Activated T-cell treated with anti-CD3 and anti-CD28 coated beads, Interleukin-2, amount 50 U/mL, for 24 hours (primary cell): ENCODE results near the gene DACT1.

Experiments
- DNase-seq: peaks from one replicate; pipeline ENCODE4 v3.0.0-alpha.2; 2020
- H3K27ac Mint-ChIP-seq: 2 replicates; pipeline ENCODE4 v1.8.0; 2020; ENCODE audit warnings: mild to moderate bottlenecking, mixed read lengths
- H3K27me3 Mint-ChIP-seq: 2 replicates; pipeline ENCODE4 v1.8.0; 2020; ENCODE audit warnings: mixed read lengths
- H3K36me3 Mint-ChIP-seq: 2 replicates; pipeline ENCODE4 v1.8.0; 2020; ENCODE audit warnings: low read depth, mixed read lengths
- H3K4me1 Mint-ChIP-seq: 2 replicates; pipeline ENCODE4 v1.8.0; 2020; ENCODE audit warnings: low read depth, mixed read lengths
- H3K4me3 Mint-ChIP-seq: 2 replicates; pipeline ENCODE4 v1.8.0; 2020; ENCODE audit warnings: mild to moderate bottlenecking, moderate library complexity, mixed read lengths
- H3K9me3 Mint-ChIP-seq: 2 replicates; pipeline ENCODE4 v1.8.0; 2020; ENCODE audit warnings: mixed read lengths

DACT1 gene

GRCh38 chr14:58643366-58643765 is 5.6 kb downstream of the DACT1 start:
- peaks cover 24% of the 10 kb centered on the region for H3K27me3 Mint-ChIP-seq
- H3K4me3 Mint-ChIP-seq, result no peak overlapping the region
- H3K36me3 Mint-ChIP-seq, result peaks cover 16% of the 10 kb centered on the region
- H3K9me3 Mint-ChIP-seq, result no peaks in the 10 kb centered on the region
- no peak for DNase-seq
- H3K27ac Mint-ChIP-seq, result no peak overlapping the region
- H3K4me1 Mint-ChIP-seq, result peaks cover 27% of the 10 kb centered on the region

- Mint-ChIP-seq H3K4me1 (peaks cover 7% of the 10 kb centered on the region), H3K36me3 (peaks cover 16% of the 10 kb centered on the region), H3K27me3 (peaks cover 2% of the 10 kb centered on the region), H3K9me3 (no peaks in the 10 kb centered on the region), H3K27ac (no peak overlapping the region), H3K4me3 (no peak overlapping the region)
- DNase-seq, result no peak
These were observed 7.9 kb downstream of the DACT1 start for GRCh38 chr14:58645641-58646040.

DNA sequence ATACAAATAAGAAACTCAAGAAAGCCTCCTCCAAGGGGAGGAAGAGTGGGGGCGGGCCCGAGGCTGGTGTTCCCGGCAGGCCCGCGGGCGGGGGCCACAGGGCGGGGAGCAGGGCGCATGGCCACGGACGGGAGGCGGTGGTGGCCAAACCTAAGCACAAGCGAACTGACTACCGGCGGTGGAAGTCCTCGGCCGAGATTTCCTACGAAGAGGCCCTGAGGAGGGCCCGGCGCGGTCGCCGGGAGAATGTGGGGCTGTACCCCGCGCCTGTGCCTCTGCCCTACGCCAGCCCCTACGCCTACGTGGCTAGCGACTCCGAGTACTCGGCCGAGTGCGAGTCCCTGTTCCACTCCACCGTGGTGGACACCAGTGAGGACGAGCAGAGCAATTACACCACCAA is 8.7 kb downstream of the DACT1 start:
- Mint-ChIP-seq H3K27me3 (no peaks in the 10 kb centered on the region), H3K4me1 (peaks cover 2% of the 10 kb centered on the region), H3K27ac (no peak overlapping the region), H3K9me3 (no peaks in the 10 kb centered on the region), H3K4me3 (no peak overlapping the region), H3K36me3 (peaks cover 16% of the 10 kb centered on the region)
- DNase-seq, result no peak

DNA sequence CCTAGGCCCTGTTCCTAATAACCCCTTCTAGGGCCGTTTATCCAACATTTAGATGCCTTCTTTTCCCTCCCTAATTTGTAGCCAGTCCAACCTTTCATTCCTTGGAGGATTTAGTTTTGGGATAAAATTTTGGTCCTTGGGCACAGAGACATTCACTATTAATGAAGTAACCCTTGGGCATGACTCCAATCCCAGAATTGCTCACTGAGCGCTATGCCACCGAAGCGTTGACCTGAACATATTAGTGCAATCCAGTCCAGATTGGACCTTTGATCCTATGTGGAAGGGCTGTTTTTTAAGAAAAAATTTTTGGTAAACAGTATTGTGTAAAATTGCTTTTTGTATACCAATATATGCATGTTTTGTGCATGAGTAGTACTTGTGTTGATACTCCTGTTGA is 10.0 kb downstream of the DACT1 start:
- no peaks in the 10 kb centered on the region for H3K9me3 Mint-ChIP-seq
- H3K4me1 Mint-ChIP-seq, result peaks cover 2% of the 10 kb centered on the region
- no peak overlapping the region for H3K27ac Mint-ChIP-seq
- no peaks in the 10 kb centered on the region for H3K27me3 Mint-ChIP-seq
- no peak for DNase-seq
- H3K36me3 Mint-ChIP-seq, result peaks cover 16% of the 10 kb centered on the region
- no peak overlapping the region for H3K4me3 Mint-ChIP-seq

- H3K9me3 Mint-ChIP-seq, result no peaks in the 10 kb centered on the region
- no peak for DNase-seq
- no peak overlapping the region for H3K4me3 Mint-ChIP-seq
- no peaks in the 10 kb centered on the region for H3K27me3 Mint-ChIP-seq
- H3K4me1 Mint-ChIP-seq, result peaks cover 2% of the 10 kb centered on the region
- H3K27ac Mint-ChIP-seq, result no peak overlapping the region
- peaks cover 9% of the 10 kb centered on the region for H3K36me3 Mint-ChIP-seq
These were observed 13.1 kb downstream of the DACT1 start for GRCh38 chr14:58650857-58651256.

DNA sequence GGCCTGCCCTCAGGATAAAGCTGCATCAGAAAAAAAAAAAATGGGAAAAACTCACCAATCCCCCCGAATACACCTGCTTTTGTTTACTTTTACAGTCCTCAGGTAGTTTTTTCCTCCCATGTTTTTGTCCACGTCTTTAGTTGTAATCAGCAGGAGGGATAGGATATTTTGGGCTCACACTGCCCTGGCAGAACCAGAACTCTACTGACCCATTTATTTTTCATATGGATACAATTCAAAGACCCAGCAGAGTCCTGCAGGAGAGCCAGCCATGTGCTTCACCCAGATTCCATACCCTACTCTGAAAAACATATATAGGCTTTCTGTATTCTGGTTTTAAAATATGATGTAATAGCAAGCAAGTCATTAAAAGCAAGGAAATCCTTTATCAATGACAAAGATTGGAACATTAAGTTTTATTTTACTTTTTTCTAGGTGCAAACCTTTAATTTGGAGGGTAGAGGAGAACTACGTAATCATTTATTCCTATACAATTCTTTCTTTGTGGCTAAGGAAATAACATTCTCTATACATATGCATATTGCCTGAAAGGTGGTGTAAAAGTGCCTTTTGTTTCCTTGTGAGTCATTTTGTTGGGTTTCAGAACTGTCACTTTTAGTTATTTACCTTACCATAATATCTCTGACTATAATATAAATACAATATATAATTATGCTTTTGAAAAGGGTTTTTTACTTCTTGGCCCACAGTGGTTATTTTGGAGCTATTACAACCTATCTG is 19.1 kb downstream of the DACT1 start:
- Mint-ChIP-seq H3K36me3 (no peaks in the 10 kb centered on the region), H3K9me3 (no peaks in the 10 kb centered on the region), H3K27me3 (no peaks in the 10 kb centered on the region), H3K27ac (no peak overlapping the region), H3K4me1 (peaks cover 4% of the 10 kb centered on the region), H3K4me3 (no peak overlapping the region)
- no peak for DNase-seq

DNA sequence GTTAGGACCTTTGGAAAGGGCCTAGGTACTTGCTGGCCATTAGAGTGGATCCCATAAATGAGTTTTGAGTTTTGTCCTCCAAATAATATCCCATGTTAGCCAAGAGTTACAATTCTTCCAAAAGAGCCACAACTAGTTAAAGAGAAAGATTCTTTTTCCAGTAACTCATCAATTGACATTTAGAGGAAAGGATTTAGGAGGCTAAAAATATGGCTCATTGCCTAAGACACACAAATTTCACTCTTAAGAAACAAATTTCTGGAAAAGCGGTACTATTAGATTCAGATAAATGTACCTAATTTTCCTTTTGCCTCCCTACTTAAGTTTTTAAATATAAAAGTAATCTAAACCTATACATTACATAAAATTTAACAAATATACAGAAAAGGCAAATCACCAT is 21.3 kb downstream of the DACT1 start:
- Mint-ChIP-seq H3K27ac (no peak overlapping the region), H3K4me1 (peaks cover 19% of the 10 kb centered on the region), H3K4me3 (no peak overlapping the region), H3K27me3 (no peaks in the 10 kb centered on the region), H3K36me3 (no peaks in the 10 kb centered on the region), H3K9me3 (no peaks in the 10 kb centered on the region)
- DNase-seq, result no peak

GRCh38 chr14:58659846-58660245 is 22.1 kb downstream of the DACT1 start:
- Mint-ChIP-seq H3K27me3 (no peaks in the 10 kb centered on the region), H3K4me1 (peaks cover 19% of the 10 kb centered on the region), H3K9me3 (no peaks in the 10 kb centered on the region), H3K4me3 (no peak overlapping the region), H3K36me3 (no peaks in the 10 kb centered on the region), H3K27ac (no peak overlapping the region)
- DNase-seq, result no peak

- H3K27me3 Mint-ChIP-seq, result no peaks in the 10 kb centered on the region
- DNase-seq, result no peak
- H3K36me3 Mint-ChIP-seq, result no peaks in the 10 kb centered on the region
- no peak overlapping the region for H3K27ac Mint-ChIP-seq
- H3K9me3 Mint-ChIP-seq, result no peaks in the 10 kb centered on the region
- H3K4me1 Mint-ChIP-seq, result peaks cover 19% of the 10 kb centered on the region
- H3K4me3 Mint-ChIP-seq, result no peak overlapping the region
These were observed 22.6 kb downstream of the DACT1 start for GRCh38 chr14:58660407-58660806.

GRCh38 chr14:58662018-58662417 is 24.3 kb downstream of the DACT1 start:
- DNase-seq, result no peak
- Mint-ChIP-seq H3K4me3 (no peak overlapping the region), H3K36me3 (no peaks in the 10 kb centered on the region), H3K27me3 (no peaks in the 10 kb centered on the region), H3K27ac (peak overlapping the region; percentile 58), H3K9me3 (no peaks in the 10 kb centered on the region), H3K4me1 (peaks cover 26% of the 10 kb centered on the region)

DNA sequence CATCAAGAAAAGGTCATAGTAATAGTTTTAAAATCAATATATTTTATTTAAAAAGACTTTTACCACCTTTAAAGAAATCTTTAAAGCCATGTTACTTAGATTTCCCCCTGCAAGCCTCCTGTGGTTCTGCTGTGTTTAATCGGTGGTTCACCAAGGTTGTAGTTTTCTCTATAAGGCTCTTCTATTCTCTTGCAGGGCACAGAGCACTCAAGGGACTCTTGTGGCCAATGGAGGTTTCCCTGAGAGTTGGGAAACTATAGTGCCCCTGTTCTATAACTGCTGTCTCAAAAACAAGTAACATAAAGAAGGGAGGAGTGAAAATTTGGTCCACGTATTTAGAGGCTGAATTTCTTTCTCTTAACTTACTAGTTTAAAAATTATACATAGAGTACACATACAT is 25.0 kb downstream of the DACT1 start:
- H3K4me3 Mint-ChIP-seq, result no peak overlapping the region
- no peaks in the 10 kb centered on the region for H3K27me3 Mint-ChIP-seq
- no peak for DNase-seq
- H3K27ac Mint-ChIP-seq, result no peak overlapping the region
- H3K36me3 Mint-ChIP-seq, result no peaks in the 10 kb centered on the region
- no peaks in the 10 kb centered on the region for H3K9me3 Mint-ChIP-seq
- peaks cover 26% of the 10 kb centered on the region for H3K4me1 Mint-ChIP-seq

DNA sequence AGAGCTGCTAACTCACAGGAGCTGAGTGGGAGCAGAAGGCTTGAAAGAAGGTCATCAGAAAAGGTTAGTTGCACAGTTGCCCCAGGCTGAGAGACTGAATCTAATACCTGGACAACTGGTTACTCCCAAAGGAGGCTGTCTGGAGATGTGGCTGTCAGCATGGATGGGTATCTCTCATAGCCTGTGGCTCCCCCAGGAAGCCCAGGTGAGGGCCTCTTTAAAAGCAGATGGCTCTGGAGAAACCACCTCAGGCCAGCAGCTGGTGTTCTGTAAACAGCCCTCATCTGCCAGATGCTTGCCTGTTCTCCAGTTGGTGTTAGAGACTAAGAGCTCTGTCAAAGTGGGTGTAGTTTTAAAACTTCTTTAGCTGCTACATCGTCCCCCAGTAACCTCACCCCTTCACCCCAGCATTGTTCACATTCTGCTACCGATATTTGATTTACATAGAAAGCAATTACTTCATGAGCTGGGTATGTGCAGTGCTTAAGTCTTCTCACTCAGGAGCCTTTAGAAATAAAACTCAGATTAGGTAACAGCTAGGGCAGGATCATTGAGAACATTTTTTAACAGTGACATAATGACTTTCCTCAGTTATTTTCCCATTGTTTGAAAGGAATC is 25.8 kb downstream of the DACT1 start:
- no peak overlapping the region for H3K4me3 Mint-ChIP-seq
- no peaks in the 10 kb centered on the region for H3K9me3 Mint-ChIP-seq
- H3K4me1 Mint-ChIP-seq, result peaks cover 26% of the 10 kb centered on the region
- no peak overlapping the region for H3K27ac Mint-ChIP-seq
- no peaks in the 10 kb centered on the region for H3K36me3 Mint-ChIP-seq
- no peak for DNase-seq
- no peaks in the 10 kb centered on the region for H3K27me3 Mint-ChIP-seq

GRCh38 chr14:58665773-58666500 is 28.2 kb downstream of the DACT1 start:
- Mint-ChIP-seq H3K4me1 (peaks cover 26% of the 10 kb centered on the region), H3K4me3 (no peak overlapping the region), H3K27ac (no peak overlapping the region), H3K36me3 (no peaks in the 10 kb centered on the region), H3K9me3 (no peaks in the 10 kb centered on the region), H3K27me3 (no peaks in the 10 kb centered on the region)
- DNase-seq, result no peak

GRCh38 chr14:58666737-58667136 is 29.0 kb downstream of the DACT1 start:
- H3K27me3 Mint-ChIP-seq, result no peaks in the 10 kb centered on the region
- no peak overlapping the region for H3K27ac Mint-ChIP-seq
- no peaks in the 10 kb centered on the region for H3K36me3 Mint-ChIP-seq
- peaks cover 22% of the 10 kb centered on the region for H3K4me1 Mint-ChIP-seq
- no peak for DNase-seq
- no peaks in the 10 kb centered on the region for H3K9me3 Mint-ChIP-seq
- no peak overlapping the region for H3K4me3 Mint-ChIP-seq

DNA sequence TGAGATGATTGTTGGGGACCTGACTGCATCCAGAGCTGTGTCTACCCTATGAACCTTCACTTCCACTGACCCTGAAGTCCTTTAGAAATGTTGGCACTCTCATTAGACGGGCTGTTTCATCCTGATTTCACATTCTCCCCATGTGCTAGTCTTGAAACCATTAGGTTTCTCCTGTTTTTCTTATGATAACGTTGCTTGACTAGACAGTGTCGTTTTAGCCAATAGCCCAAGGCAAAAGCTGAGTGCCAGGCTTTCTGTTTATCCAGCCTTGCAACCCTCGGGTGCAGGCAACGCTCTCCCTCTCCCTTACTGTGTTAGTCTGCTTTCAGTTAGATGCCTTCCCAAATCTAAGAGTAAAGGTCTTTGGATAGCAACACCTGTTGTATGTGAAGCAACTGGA is 30.1 kb downstream of the DACT1 start:
- H3K27me3 Mint-ChIP-seq, result no peaks in the 10 kb centered on the region
- H3K4me1 Mint-ChIP-seq, result peaks cover 12% of the 10 kb centered on the region
- no peak for DNase-seq
- H3K36me3 Mint-ChIP-seq, result no peaks in the 10 kb centered on the region
- no peak overlapping the region for H3K4me3 Mint-ChIP-seq
- no peak overlapping the region for H3K27ac Mint-ChIP-seq
- no peaks in the 10 kb centered on the region for H3K9me3 Mint-ChIP-seq
